Dedifferentiated amniotic fluid mesenchymal stem cell (primary cell): Measurements from ENCODE around the gene SOBP.
"Not testable (repeated sequence)": the region's sequence is repeated elsewhere in the genome, so short reads cannot be mapped to it uniquely, and the experiment has no call there.

Experiments
- DNase-seq: peaks from one replicate; pipeline ENCODE4 v3.0.0-alpha.2; 2016; ENCODE audit errors: extremely low spot score

Gene SOBP, protein sequence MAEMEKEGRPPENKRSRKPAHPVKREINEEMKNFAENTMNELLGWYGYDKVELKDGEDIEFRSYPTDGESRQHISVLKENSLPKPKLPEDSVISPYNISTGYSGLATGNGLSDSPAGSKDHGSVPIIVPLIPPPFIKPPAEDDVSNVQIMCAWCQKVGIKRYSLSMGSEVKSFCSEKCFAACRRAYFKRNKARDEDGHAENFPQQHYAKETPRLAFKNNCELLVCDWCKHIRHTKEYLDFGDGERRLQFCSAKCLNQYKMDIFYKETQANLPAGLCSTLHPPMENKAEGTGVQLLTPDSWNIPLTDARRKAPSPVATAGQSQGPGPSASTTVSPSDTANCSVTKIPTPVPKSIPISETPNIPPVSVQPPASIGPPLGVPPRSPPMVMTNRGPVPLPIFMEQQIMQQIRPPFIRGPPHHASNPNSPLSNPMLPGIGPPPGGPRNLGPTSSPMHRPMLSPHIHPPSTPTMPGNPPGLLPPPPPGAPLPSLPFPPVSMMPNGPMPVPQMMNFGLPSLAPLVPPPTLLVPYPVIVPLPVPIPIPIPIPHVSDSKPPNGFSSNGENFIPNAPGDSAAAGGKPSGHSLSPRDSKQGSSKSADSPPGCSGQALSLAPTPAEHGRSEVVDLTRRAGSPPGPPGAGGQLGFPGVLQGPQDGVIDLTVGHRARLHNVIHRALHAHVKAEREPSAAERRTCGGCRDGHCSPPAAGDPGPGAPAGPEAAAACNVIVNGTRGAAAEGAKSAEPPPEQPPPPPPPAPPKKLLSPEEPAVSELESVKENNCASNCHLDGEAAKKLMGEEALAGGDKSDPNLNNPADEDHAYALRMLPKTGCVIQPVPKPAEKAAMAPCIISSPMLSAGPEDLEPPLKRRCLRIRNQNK

DNA sequence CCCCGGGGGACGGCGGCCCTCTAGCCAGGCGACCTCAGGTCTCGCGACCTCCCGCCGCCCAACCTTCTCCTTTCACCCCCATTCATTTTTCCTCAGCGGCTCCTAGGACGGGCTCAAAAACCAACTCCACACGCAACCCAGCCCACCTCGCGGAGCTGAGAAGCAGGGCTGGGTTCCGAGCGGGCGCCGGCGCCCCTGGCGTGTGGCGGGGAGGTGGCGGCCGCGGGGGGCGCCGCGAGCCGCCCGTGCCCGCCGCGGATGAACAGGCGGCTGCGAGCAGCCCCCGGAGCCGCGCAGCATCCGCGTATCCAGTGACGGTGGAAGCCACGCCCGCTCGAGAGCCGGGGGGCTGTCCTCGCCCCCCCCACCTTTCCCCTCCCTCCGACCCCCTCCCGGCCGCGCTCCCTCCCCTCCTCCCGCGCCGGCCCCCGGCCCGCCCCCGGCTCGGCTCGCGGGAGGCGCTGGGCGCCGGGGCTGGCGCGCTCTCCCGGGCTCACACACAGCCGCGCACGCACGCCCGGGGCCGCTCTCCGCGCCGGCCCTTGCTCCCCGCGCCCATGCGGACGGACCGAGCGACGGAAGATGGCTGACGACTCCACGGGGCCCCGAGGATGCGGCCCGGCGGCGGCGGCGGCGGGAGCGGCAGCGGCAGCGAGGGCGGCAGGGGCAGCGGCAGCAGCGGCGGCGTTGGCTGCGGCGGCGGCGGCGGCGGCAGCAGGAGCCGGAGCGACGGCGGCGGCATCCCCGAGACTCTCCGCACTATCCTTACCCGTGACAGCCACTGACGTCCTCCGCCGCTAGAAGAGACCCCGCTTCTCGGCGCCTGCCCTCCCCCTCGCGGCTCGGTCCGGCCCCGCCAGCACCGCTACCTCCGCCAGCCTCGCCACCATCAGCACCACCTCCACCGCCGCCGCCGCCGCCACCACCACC lies at the start of gene SOBP:
SOBP (plus strand) TSS at position 482 of the 930 bp plus-strand sequence. CDS start 500 bp downstream, outside the sequence.
- DNase-seq: no peak

DNA sequence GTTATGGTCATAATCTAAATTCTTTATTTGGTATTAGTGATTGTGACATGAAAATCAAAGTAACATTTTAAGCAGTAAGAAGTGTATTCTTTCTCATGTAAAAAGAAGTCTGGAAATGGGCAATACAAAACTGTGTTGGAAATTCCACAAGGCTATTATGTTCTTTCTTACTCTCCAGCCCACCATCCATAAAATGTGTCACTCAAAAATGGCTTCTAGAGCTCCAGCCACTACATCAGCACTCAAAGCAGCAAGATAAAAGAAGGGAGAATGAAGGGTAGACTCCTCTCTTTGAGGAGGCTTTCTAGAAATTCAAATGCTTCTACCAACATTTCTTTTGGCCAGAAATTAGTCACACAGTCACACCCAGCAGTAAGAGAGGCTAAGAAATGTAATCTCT lies 49.0 kb upstream of the SOBP start:
- no peak for DNase-seq

DNA sequence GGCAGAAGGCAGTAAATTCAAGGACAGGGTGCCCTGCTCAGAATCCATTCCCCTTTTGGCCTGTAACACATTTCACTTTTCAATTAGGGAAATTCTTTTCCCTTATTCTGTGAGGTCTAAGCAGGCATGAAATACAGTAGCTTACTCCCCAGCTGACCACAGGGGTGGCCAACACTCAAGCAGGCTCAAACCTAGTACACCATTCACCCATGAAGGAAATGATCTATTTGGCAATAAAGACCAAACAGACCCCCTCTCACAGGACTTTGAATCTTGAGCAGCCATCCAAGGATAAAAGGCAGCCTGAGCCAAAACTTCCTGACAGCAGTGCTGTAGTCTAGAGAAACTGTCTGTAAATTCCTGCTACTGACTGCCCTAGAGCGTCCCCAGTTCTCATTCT lies 48.2 kb upstream of the SOBP start:
- DNase-seq: no peak

DNA sequence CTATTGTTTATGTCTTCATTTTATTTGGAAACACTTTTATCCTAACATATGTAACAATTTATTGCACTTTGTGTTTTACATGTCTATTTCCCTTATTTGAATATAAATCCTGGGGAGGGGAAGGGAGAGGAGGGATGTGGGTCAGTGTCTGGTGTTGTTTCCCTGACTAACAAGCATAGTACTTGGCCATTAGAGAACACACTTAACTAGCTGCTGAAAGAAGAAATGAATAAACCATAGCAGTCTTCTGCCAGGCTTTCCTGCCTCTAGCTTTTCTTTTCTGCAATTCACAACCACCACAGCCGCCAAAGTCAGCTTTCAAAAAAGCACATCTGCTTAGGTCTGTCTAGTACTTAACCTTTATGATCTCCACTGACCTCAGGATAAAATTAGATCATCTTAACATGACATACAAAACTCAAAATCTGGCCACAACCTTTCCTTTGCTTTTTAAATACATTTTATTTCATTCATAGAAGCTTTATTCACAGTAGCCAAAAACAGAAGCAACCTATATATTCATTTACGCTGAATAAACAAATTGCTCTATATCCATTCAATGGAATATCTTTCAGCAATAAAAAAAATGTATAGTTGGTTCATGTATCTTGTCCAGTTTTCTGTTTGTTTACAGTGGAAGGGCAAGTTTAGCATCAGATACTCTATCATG lies 46.8 kb upstream of the SOBP start:
- DNase-seq: no peak

DNA sequence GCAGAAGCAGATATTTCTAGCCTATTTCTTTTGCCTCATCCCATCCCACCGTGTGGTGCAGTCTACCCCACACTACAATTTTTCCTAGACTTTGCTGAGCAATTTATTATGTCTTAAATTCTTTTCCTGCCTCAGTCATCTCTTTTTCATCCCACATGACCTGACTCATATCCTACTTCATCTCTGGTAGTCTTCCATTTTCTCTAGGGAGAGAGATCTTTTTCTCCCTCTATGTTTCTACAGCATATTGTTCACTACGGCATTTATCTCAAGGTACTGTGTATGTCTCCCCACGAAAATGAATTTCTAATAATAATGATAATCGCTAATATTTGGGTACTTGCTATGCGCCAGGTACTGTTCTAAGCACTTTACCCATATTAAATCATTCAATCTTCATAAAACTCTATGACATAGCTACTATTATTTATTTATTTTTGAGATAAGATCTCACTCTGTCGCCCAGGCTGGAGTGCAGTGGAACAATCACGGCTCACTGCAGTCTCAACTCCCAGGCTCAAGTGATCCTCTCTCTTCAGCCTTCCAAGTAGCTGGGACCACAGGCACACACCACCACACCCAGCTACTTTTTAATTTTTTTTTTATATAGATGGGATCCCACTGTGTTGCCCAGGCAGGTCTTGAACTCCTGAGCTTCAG lies 46.2 kb upstream of the SOBP start:
- no peak for DNase-seq

DNA sequence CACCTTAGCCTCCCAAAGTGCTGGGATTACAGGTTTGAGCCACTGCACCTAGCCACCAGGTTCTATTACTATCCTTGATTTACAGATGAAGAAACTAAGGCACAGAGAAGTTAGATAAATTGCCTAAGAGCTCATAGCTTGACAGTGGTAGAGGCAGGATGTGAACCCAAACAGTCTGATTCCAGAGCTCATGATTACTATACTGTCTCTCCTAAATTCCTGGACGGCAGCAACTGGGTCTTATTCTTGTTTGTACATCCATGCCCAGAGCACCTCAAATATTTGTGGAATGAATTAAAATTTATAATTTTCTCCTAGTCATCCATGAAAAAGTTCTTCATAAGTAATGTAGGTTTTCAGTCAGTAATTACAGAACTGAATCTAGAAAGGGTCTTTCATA lies 45.6 kb upstream of the SOBP start:
- DNase-seq: no peak

DNA sequence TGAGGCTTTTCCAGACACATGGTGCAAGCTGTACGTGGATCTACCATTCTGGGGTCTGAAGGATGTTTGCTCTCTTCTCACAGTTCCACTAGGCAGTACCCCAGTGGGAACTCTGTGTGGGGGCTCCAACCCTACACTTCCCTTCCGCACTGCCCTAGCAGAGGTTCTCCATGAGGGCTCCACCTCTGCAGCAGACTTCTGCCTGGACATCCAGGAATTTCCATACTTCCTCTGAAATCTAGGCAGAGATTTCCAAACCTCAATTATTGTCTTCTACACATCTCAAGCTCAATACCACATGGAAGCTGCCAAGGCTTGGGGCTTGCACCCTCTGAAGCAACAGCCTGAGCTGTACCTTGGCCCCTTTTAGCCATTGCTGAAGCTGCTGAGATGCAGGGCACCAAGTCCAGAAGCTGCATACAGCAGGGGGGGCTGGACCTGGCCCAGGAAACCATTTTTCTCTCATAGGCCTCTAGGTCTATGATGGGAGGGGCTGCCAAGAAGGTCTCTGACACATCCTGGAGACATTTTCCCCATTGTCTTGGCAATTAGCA lies 42.2 kb upstream of the SOBP start:
- DNase-seq: no peak

DNA sequence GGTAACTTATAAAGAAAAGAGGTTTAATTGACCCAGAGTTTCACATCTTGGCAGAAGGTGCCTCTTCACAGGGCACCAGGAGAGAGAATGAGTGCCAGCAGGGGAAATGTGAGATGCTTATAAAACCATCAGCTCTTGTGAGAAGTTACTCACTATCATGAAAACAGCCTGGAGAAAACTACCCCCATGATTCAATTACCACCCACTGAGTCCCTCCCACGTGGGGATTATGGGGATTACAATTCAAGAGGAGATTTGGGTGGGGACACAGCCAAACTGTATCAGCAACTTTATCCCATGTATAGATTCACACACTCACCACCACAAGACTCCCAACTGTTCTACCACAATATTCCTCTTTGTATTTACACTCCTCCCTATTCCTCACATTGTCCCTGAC lies 41.1 kb upstream of the SOBP start:
- no peak for DNase-seq

DNA sequence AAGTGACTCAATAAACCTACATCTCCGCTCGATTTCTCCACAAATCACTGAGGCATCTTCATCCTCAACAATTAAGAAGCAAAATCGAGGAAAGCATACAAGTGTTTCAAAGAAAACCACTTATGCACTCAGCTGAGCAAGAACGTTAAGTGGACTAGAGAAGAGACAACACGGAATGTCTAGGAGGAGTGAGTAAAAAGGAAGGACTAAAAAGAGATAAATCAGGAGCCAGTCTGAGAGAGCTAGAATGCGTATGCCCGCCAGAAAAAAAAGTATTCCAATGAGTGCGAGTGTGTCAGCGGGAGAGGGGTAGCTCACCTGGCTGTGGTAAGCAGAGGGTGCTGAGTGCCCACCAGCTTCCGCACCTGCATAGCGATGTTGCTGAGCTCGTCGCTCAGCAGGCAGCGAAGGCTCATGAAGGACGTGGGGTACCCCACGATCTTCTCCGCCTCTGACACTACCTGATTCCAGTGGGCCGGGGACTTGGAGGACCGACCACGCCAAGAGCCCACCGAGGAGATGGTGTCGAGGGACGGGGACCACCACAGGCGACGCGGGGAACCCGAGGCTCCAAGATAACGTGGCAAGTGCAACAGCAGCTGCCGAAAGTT lies 31.1 kb upstream of the SOBP start:
- DNase-seq: no peak

DNA sequence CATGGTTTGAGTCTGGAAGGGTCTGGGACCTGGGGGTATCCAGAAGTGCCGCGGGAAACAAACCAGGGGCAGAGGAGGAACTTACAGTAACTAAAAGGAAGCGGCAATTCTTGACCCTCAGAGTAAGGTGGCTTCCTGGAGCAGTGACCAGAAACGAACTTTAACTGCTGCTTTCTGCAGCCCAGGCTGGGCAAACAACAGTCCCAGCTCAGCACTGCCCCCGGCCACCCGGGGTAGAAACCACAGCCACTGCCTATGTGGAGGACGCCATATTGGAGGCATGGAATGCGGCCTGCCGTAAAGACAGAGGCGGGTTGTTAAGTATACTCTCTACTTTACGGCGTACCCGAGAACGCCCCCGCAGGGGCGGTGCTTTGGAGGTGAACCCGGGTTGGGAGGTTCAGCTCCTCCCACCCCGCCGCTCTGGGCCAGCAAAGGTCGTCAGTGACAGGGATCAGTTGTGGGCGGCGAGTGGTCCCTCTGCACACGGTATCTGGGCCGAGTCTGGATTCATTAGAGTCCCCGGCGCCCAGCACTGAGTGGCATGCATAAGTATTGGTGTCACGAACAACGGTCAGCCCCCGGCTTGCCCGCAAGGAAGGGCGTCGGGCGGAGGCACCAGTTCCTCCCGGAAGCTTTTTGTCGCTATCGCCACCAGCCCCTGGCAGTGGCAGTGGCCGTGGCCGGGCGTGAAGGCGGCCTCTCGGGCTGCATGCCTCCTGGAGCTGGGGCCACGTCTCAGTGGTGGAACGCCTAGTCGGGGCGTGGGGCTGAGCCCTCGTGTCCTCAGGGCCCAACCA lies 30.4 kb upstream of the SOBP start, which contains the start of gene PDSS2:
PDSS2 (minus strand) TSS at position 282 of the 800 bp plus-strand sequence; CDS start at position 3, 279 bp downstream.
- peak; percentile 97 for DNase-seq

DNA sequence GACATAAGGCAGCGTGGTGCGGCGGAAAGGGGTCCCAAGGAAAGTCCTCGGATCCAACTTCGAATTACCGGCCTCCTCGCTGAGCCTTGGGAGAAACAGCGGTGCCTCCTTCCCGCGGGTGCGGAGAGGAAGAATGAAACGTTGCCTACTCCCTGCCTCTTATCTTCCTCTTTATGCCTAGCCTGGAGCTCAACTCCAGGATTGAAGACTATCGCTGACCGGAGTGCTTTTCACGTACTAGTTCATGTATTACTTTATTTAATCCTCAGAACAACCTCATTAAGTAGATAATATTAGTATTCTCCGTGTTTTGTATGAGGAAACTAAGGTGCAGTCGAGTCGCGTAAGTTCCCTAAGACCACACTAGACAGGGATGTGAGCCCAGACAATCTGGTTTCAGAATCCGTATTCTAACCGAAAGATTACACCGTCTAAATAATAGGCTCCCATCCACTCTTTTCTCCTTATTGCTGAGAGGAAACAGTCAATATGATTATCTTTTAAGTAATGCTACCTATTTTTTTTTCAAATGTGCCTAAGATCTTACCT lies 29.8 kb upstream of the SOBP start:
- DNase-seq: no peak

DNA sequence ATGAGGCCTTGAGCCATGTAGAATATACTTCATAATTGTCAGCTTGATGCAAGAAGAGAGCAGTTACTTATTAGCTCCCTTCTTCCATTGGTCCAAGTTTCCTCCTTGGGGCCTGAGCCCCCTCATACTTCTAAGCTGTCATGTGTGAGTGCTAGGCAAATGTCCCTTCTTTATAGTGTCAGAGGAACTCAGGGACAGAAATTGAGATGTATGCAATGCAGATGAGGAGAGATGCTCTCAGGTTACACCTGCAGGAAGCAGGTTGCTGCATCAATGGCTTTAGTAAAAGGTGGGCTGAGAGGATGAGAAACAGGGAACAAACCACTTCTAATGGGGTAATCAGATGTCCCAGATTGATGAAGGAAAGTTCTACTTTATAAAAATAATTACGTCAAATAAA lies 23.9 kb upstream of the SOBP start:
- DNase-seq: no peak

DNA sequence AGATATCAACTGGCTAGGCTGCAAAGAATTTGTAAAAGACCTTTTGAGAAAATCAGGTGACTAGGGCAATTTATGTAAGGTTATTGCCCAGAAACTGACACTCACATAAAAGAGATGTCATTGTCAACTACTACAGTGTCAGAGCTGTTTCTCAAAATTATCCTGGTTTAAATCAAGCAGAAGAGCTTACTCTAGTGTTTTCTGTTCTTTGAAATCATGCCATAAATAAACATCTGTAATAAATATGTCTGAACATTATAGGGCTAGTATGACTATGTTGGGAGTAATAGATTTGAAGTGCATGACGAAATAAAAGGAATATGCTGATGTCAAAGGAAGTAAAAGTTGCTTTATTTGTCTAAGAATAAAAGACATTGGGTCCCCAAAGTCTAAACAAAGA lies 19.6 kb upstream of the SOBP start:
- no peak for DNase-seq

DNA sequence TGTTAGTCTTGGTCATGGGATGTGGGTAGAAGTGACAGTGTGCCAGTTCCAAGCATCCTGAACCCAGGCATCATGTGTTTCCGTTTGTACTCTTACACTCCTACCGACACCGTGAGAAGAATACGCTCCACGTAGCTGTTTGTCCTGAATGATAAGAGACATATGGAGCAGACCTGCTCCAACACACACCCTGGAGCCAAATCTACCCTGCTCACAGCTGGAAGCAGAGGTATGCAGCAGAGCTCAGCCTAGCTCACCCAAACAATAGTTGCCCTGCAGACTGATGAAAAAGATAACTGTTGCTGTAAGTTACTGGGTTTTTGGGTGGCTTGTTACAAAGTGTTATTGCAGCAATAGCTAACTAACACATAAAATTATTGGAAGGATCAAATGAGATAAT lies 16.3 kb upstream of the SOBP start:
- DNase-seq: no peak

DNA sequence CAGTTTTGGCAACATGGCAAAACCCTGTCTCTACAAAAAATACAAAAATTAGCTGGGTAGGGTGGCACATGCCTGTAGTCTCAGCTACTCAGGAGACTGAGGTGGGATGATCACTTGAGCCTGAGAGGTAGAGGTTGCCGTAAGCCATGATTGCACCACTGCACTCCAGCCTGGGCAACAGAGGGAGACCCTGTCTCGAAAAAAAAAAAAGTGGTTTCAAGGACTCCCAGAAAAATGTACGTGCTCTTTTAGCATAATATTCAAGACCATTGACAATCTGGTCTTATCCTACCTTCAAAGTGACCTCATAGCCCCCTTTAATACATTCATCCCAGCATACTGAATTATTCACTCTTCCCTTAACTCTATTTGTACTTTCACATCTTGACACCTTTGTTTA lies 14.6 kb upstream of the SOBP start:
- not testable (repeated sequence) for DNase-seq

DNA sequence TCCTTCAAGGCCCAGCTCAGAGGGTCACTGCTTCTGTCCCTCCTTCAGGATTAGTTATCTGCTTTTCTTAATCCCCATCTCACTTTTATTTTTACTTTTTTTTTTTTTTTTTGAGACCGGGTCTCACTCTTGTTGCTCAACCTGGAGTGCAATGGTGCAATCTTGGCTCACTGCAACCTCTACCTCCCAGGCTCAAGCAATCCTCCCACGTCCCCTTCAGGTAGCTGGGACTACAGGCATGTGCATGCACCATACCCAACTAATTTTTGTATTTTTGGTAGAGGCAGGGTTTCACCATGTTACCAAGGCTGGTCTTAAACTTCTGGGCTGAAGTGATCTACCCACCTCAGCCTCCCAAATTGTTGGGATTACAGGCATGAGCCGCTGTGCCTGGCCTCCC lies 14.1 kb upstream of the SOBP start:
- DNase-seq: not testable (repeated sequence)

DNA sequence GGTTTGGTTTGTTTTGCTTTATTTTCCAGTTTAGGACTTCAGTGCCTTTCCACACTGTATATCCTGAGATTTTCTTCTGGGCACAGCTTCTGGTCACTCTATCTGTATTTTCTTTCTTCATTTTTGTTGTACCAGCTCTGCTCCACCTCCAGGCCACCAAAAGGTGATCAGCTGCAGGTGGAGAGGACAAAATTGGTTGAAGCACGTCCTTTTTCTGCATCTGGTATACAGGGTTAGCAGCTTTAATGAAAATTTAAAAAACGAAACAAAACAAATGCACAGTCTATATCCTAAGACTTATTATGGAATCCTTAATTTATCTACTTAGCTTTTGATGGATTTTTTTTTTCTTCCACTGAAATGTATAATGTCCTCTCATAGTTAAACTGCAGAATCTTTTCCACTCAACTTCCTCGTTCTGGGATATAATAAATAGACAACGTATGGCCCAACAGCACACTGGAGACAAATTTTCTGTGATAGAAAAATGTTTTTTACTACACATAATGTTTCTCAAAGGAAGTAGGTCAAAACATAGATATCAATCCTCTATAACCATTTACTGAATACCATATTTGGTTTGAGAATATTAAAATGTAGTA lies 10.7 kb upstream of the SOBP start:
- no peak for DNase-seq

DNA sequence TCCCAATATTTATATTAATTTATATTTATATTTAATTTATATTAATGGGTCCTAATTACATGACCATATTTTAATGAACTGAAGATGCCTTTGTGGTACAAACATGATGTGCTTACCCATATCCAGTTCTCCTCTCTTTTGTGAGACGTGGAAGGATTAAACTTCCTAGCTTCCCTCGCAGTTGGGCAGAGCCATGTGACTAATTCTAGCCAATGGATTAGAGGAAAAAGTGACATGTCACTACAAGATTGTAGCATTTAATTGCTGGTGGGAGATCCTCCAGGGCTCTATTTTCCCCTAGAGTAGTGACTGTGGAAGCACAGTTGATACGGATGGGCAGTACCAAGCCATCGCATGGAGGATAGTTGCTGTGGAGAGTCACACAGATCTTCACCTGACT lies 4.8 kb upstream of the SOBP start:
- no peak for DNase-seq
